OCI-LY1 (cell line): Measurements from ENCODE around the gene MARCHF7.

ENCODE experiments used
- EZH2 ChIP-seq: fragments of 200-600 bp; sonication (generic), shearing (Covaris generic); IDR thresholded peaks from 2 replicates; pipeline ENCODE4 v1.8.0; 2017; ENCODE audit warnings: borderline replicate concordance, mixed run types, mild to moderate bottlenecking, antibody characterized with exemption, low read length, moderate library complexity, mixed read lengths
- TF ChIP-seq, protein P1 (sequence below): fragments of 200-600 bp; sonication (generic), shearing (Covaris generic); IDR thresholded peaks from 2 replicates; pipeline ENCODE4 v1.5.1; 2017; ENCODE audit warnings: mild to moderate bottlenecking, antibody characterized with exemption, low read length, moderate library complexity, mixed read lengths

DNA sequence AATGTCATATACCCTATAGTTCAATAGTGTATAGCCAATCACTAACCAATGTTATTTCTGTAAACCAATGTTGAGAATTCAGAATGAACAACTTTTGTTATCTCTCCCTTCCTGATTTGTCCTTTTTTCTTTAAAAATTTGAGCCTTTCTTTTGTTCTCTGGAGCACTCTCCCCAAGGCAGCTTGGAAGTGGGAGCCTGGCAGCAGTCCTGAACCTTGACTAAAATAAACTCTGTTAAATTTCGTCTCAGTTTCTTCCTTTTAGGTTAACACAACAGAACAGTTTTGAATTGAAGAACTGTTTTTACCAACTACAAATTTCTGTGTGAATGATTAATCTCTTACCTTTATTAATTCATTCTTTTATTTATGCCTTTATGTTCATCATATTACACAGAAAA is 49.8 kb downstream of the MARCHF7 start:
- TF ChIP-seq, protein P1, sequence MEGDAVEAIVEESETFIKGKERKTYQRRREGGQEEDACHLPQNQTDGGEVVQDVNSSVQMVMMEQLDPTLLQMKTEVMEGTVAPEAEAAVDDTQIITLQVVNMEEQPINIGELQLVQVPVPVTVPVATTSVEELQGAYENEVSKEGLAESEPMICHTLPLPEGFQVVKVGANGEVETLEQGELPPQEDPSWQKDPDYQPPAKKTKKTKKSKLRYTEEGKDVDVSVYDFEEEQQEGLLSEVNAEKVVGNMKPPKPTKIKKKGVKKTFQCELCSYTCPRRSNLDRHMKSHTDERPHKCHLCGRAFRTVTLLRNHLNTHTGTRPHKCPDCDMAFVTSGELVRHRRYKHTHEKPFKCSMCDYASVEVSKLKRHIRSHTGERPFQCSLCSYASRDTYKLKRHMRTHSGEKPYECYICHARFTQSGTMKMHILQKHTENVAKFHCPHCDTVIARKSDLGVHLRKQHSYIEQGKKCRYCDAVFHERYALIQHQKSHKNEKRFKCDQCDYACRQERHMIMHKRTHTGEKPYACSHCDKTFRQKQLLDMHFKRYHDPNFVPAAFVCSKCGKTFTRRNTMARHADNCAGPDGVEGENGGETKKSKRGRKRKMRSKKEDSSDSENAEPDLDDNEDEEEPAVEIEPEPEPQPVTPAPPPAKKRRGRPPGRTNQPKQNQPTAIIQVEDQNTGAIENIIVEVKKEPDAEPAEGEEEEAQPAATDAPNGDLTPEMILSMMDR: no peak
- TF ChIP-seq EZH2: no peak
